ENCODE results near the gene TBC1D3E. TPM values are rescaled to one million over a fixed set of nuclear protein-coding genes. Genes with fewer than 3 reads are reported as not detected.

TBC1D3E gene
- total and polyA plus RNA-seq, 2 of the 13 experiments (the other 11 are each of a cell fraction or from before 2014, with no cell fraction given): not detected

Small RNA genes within 50 kb of the gene (small RNA-seq; reads per million reads assigned to genes)
- 0 reads per million in 3 experiments for gene RF00019 (ENCODE audit: insufficient read depth in 2 of 3, insufficient read length in 3 of 3, low read depth in 2 of 3, low replicate concordance in 1 of 3)
- gene RNA5SP526 (ENCODE audit: insufficient read depth in 2 of 3, insufficient read length in 3 of 3, low read depth in 2 of 3, low replicate concordance in 1 of 3): 0 reads per million in 3 experiments

Other genes with a start within 250 kb of the TBC1D3E start
- not detected in 2 replicates for gene TBC1D3K, start 203.5 kb upstream of the TBC1D3E start, total RNA-seq (2016; rRNA removed; fragmentation: Illumina TruSeq; extraction: Trizol)
- not detected in 2 replicates for gene TBC1D3K, start 203.5 kb upstream of the TBC1D3E start, polyA plus RNA-seq (2011; rRNA removed)
- 0.56 and 2.6 TPM in 2 replicates for gene TBC1D3L, start 138.9 kb upstream of the TBC1D3E start, total RNA-seq (2016; rRNA removed; fragmentation: Illumina TruSeq; extraction: Trizol)
- gene TBC1D3L, start 138.9 kb upstream of the TBC1D3E start, polyA plus RNA-seq (2011; rRNA removed): 8.4 and 8.7 TPM in 2 replicates
- 0.18 TPM in 1 of 2 replicates, not detected in the other for gene TBC1D3D, start 124.0 kb upstream of the TBC1D3E start, total RNA-seq (2016; rRNA removed; fragmentation: Illumina TruSeq; extraction: Trizol)
- gene TBC1D3D, start 124.0 kb upstream of the TBC1D3E start, polyA plus RNA-seq (2011; rRNA removed): 1.3 and 3.2 TPM in 2 replicates
- 0.33 TPM in 1 of 2 replicates, not detected in the other for gene TBC1D3C, start 59.3 kb upstream of the TBC1D3E start, total RNA-seq (2016; rRNA removed; fragmentation: Illumina TruSeq; extraction: Trizol)
- gene TBC1D3C, start 59.3 kb upstream of the TBC1D3E start, polyA plus RNA-seq (2011; rRNA removed): 3.0 and 3.8 TPM in 2 replicates
- not detected in 2 replicates for gene TBC1D3, start 64.6 kb downstream of the TBC1D3E start, total RNA-seq (2016; rRNA removed; fragmentation: Illumina TruSeq; extraction: Trizol)
- gene TBC1D3, start 64.6 kb downstream of the TBC1D3E start, polyA plus RNA-seq (2011; rRNA removed): not detected in 2 replicates
- 89.5 and 130 TPM in 2 replicates for gene MRPL45, start 169.2 kb downstream of the TBC1D3E start, total RNA-seq (2016; rRNA removed; fragmentation: Illumina TruSeq; extraction: Trizol)
- gene MRPL45, start 169.2 kb downstream of the TBC1D3E start, polyA plus RNA-seq (2011; rRNA removed): 124 and 157 TPM in 2 replicates
- gene GPR179, start 216.0 kb downstream of the TBC1D3E start, total RNA-seq (2016; rRNA removed; fragmentation: Illumina TruSeq; extraction: Trizol): 0.07 TPM in 1 of 2 replicates, not detected in the other
- gene GPR179, start 216.0 kb downstream of the TBC1D3E start, polyA plus RNA-seq (2011; rRNA removed): 0.03 and 0.08 TPM in 2 replicates
- gene SOCS7, start 223.9 kb downstream of the TBC1D3E start, total RNA-seq (2016; rRNA removed; fragmentation: Illumina TruSeq; extraction: Trizol): 24.0 and 24.2 TPM in 2 replicates
- 17.8 and 19.2 TPM in 2 replicates for gene SOCS7, start 223.9 kb downstream of the TBC1D3E start, polyA plus RNA-seq (2011; rRNA removed)

All from HepG2 (cell line).